GM19463 (cell line): Measurements from ENCODE around the gene KIRREL3.

Experiments
- ATAC-seq: cut with Tn5 transposase; IDR thresholded peaks from one replicate; pipeline ENCODE4 v1.9.1; 2021; ENCODE audit warnings: mild to moderate bottlenecking, moderate library complexity; ENCODE audit not compliant: unreplicated experiment

Gene KIRREL3

GRCh38 chr11:126519764-126520734 lies 480.5 kb downstream of the KIRREL3 start:
- no peak for ATAC-seq

DNA sequence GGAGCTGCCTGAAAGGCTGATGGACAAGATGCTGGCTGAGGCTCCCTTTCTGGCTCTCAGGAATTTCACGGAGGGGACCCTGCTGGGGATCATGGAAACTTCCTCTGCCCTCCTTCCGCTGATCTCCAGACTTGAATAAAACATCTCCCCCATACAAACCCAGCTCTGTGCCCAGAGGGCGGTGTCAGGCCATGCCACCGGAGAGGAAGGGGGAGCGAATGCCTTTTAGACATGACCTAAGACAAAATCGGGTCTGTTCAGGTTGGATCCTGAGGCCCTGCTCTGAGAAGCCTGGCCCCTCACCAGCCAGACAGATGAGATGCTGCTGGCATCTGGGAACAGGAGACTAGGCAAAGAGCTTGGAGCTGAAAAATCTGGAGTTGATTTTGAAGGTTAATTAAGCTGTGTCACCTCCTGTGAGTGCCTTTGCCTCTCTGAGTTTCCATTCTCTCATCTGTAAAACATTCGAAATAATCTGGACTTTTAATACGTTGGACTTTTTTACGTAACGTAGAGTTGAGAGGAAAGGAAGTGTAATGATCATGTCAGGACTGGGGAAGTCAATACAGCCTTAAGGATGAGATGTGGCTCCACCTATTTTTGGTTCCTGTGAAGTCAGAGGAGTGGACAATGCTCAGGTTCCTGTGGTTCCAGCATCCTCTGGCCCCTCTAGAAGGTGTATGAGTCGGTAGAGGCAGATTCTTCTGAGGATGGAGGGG lies 481.4 kb downstream of the KIRREL3 start:
- no peak for ATAC-seq

DNA sequence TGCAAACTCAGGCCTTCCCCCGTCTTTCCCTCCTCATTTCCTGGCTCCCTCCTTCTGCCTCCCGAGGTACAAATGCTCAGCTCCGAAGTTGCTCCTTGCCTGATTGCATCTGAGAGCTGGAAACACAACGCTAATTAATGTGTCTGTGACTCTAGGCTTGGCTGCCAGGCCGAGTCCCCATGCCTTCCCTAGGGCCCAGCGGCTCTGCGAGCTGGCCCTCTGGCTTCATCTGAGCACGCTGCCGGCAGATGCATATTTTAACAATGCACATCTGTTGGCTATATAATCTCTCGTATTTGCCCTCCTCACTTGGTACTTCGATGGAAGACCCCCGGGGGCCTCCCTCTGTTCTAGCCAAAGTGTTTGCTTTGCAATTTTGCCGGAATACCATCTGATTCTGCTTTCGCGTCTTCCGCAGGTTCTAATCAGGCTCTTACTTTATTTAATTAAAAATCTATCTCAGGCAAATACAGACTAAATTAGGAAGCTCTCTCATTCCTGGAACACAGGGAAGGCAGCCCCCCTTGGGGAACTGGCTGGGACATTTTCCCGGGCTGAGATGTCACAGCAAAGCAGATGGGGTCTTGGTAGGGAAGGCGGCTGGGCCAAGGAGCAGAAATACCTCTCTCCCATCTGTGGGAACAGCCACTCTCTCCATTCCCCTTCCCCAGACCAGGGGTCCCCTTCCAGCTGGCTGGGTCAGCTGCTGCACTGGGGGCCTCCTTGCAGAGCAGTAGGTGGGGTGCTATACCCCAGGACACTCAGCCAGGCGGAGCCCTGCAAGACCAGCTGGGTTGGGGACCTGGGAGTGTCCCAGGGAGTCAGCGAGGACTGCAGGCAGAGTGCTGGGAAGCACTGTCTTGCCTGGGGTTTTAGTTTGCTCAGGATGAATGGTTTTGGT lies 482.2 kb downstream of the KIRREL3 start:
- no peak for ATAC-seq

DNA sequence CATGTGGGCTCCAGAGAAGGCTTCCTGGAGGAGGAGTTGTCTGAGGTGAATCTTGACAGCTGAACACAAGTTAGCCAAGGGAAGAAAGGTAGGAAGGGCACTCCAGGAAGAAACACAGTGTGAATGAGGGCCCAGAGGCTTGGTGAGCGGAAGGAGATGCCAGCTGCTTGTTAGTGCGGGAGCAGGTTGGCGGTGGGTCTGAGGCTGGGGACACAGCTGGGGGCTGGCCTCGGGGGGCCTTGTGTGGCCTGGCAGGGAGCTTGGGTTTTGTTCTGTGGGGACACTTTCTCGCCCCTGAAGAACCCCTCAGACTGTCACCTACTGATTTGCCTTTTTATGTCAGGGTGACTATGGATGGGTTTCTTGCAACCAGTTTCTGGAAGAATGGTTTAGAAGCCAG lies 485.1 kb downstream of the KIRREL3 start:
- ATAC-seq: no peak

DNA sequence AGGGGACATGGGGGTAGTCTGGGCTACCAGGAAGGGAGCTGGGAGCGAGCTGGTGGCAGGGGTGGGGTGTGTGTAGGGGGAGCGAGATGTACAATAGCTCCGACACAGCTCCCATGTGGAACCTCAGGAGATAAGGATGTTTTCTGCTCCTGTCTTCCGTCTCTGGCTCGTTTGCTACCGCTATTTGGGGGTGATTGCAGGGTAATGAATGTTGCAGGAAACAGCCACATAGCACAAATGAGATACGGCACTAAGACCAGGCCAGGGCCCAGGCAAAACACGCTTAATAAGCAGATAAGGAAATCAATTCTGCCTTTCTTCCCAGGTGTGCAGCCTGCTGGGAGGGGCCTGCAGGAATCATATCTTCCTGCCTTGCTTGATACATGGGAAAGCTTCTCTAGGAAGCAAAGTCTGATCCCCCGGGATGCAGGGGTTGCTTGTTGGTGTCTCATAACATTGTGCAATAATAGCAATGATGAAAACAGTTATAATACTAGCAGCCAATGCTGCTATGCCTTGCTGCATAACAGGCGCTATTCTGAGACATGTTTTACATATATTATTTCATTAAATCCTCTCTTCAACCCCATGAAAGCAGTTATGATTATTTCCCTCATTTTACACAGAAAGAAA lies 486.4 kb downstream of the KIRREL3 start:
- no peak for ATAC-seq

- ATAC-seq: no peak
These were observed 487.5 kb downstream of the KIRREL3 start for GRCh38 chr11:126512741-126513715.

DNA sequence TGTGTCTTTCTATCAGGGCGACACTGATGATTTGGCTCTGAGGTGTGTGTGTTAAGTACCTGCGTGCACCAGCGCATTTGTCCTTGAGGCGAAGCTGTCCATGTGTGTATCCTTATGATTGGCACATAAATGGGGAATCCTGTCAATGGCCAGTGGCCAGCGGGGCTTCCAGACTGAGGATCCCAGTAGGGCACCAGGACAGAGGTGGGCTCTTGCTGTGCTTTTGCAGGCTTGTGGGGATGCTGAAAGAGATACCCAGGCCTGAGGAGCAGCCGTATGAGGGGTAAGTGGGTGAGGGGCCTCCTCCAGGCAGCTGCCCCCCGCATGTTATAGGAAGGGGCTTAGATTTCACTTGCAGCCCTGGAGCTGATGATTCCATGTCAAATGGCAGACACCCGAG lies 488.3 kb downstream of the KIRREL3 start:
- no peak for ATAC-seq

GRCh38 chr11:126511475-126512115 lies 489.0 kb downstream of the KIRREL3 start:
- ATAC-seq: no peak

DNA sequence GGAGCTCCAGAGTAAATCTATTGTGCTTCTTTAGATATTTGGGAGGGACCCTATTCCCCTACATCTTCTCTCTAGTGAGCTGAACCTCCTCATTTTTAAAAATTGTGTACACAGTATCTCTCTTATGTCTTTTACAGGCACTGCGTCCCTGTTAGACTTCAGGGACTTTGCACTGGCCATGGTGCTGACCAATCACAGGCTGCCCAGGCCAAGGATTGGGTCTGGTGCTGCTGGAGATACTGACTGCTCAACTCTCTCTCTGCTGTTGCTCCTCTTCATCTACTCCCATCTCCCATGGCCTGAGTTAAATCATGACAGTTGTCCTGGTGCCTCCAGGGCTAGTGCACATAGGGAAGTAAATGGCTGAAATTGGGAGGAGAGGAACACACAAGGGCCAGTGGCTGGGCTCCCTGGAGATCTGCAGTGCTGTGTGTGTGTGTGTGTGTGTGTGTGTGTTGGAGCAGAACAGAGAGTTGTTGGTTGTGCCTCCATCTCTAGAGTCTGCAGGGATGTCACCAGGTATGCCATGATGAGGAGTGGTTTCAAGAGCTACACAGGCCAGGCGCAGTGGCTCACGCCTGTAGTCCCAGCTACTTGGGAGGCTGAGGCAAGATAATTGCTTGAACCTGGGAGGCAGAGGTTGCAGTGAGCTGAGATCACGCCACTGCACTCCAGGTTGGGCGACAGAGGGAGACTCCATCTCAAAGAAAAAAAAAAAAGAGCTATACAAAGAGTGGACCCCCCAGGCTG lies 489.8 kb downstream of the KIRREL3 start:
- ATAC-seq: no peak

DNA sequence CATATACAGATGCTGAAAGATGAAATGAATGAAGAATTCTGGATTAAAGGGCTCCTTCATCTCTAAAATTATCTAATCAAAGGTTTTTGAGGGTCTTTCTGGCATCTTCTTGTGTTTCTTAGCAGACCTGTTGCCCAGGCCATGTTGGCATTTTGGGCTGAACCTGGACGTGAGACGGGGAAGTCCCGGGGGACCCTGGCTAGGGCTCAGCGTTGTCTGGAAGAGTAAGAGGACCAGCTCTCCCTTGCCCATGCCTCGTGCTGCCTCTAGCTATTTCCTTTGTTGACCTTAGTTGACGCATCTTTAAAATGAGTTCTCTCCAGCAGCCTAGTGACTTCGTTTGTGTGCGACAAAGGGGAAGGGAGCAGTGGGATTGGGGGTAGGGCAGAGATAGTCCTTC lies 492.9 kb downstream of the KIRREL3 start:
- ATAC-seq: no peak

GRCh38 chr11:126506789-126507188 lies 493.8 kb downstream of the KIRREL3 start:
- no peak for ATAC-seq

GRCh38 chr11:126502982-126503381 lies 497.6 kb downstream of the KIRREL3 start:
- no peak for ATAC-seq

- no peak for ATAC-seq
These were observed 498.4 kb downstream of the KIRREL3 start for GRCh38 chr11:126502159-126502558.

GRCh38 chr11:126501641-126502040 lies 498.9 kb downstream of the KIRREL3 start:
- ATAC-seq: no peak

GRCh38 chr11:126500981-126501380 lies 499.6 kb downstream of the KIRREL3 start:
- no peak for ATAC-seq

GRCh38 chr11:126499131-126499752 lies 501.3 kb downstream of the KIRREL3 start:
- no peak for ATAC-seq

- ATAC-seq: no peak
These were observed 502.3 kb downstream of the KIRREL3 start for GRCh38 chr11:126498281-126498680.
